ENCODE results near the gene SIMC1.
"Not testable (repeated sequence)": the region's sequence is repeated elsewhere in the genome, so short reads cannot be mapped to it uniquely, and the experiment has no call there.

The SIMC1 gene

GRCh38 chr5:176237971-176238644 lies at the start of gene SIMC1:
SIMC1 (plus strand) TSS chr5:176238424; CDS start chr5:176238509, 85 bp downstream.
- peak; percentile 59 for DNase-seq

GRCh38 chr5:176188506-176189193 lies 49.6 kb upstream of the SIMC1 start:
- DNase-seq: no peak

GRCh38 chr5:176189857-176190256 lies 48.4 kb upstream of the SIMC1 start:
- DNase-seq: no peak

- no peak for DNase-seq
Measured at GRCh38 chr5:176190886-176191755, 47.1 kb upstream of the SIMC1 start.

- DNase-seq: peak; percentile 61
Measured at GRCh38 chr5:176192094-176192721, 46.0 kb upstream of the SIMC1 start.

GRCh38 chr5:176192722-176193117 lies 45.5 kb upstream of the SIMC1 start:
- not testable (repeated sequence) for DNase-seq

GRCh38 chr5:176193636-176194035 lies 44.6 kb upstream of the SIMC1 start:
- not testable (repeated sequence) for DNase-seq

GRCh38 chr5:176194238-176195083 lies 43.8 kb upstream of the SIMC1 start:
- not testable (repeated sequence) for DNase-seq

- peak; percentile 34 for DNase-seq
Measured at GRCh38 chr5:176195084-176195413, 43.2 kb upstream of the SIMC1 start.

GRCh38 chr5:176195487-176196207 lies 42.6 kb upstream of the SIMC1 start:
- DNase-seq: not testable (repeated sequence)

- DNase-seq: not testable (repeated sequence)
Measured at GRCh38 chr5:176196781-176197180, 41.4 kb upstream of the SIMC1 start.

- not testable (repeated sequence) for DNase-seq
Measured at GRCh38 chr5:176197234-176197858, 40.9 kb upstream of the SIMC1 start.

GRCh38 chr5:176198299-176198698 lies 39.9 kb upstream of the SIMC1 start:
- DNase-seq: not testable (repeated sequence)

- peak; percentile 50 for DNase-seq
Measured at GRCh38 chr5:176198991-176199733, 39.1 kb upstream of the SIMC1 start.

- not testable (repeated sequence) for DNase-seq
Measured at GRCh38 chr5:176199803-176200399, 38.3 kb upstream of the SIMC1 start.

GRCh38 chr5:176201811-176202210 lies 36.4 kb upstream of the SIMC1 start:
- DNase-seq: no peak

GRCh38 chr5:176203086-176203485 lies 35.1 kb upstream of the SIMC1 start:
- DNase-seq: no peak

- not testable (repeated sequence) for DNase-seq
Measured at GRCh38 chr5:176203535-176203934, 34.7 kb upstream of the SIMC1 start.

- not testable (repeated sequence) for DNase-seq
Measured at GRCh38 chr5:176214466-176215021, 23.7 kb upstream of the SIMC1 start.
